ENCODE measurements around the gene DCDC2. TPM values are rescaled to one million over a fixed set of nuclear protein-coding genes. Genes with fewer than 3 reads are reported as not detected.
"Not testable (repeated sequence)": the region's sequence is repeated elsewhere in the genome, so short reads cannot be mapped to it uniquely, and the experiment has no call there.

DCDC2 gene
- polyA plus RNA-seq = not detected

- DNase-seq = peak in 1 of 3 donors; percentile 1
- peaks cover 7 to 9% (median 8%) of the 10 kb centered on the region in 3 donors for H3K27me3 Mint-ChIP-seq (ENCODE audit: low read depth in 3 of 3)
- H3K27ac Mint-ChIP-seq = no peak within 1 kb of the TSS
- H3K4me1 Mint-ChIP-seq = peaks cover 17 to 18% of the 10 kb centered on the region in 2 donors
- peak within 1 kb of the TSS; percentile 39 to 72 (median 52) for H3K4me3 Mint-ChIP-seq
- no peaks in the 10 kb centered on the region for H3K9me3 Mint-ChIP-seq
- no peaks in the 10 kb centered on the region for H3K36me3 Mint-ChIP-seq
These were observed at the start of gene DCDC2 for GRCh38 chr6:24357336-24358218. TSS of gene DCDC2 (minus strand) at chr6:24358059. CDS start at chr6:24357750, 309 bp downstream.

- Mint-ChIP-seq H3K27me3 (ENCODE audit: low read depth in 3 of 3) (no peaks in the 10 kb centered on the region), H3K4me1 (peaks cover 25 to 38% of the 10 kb centered on the region in 2 donors), H3K4me3 (peak overlapping the region in 2 of 5 donors; percentile 29 to 47), H3K27ac (peak overlapping the region in 1 of 6 donors; percentile 6), H3K9me3 (no peaks in the 10 kb centered on the region), H3K36me3 (peaks cover 0 to 9% (median 8%) of the 10 kb centered on the region in 3 donors)
- DNase-seq = no peak
These were observed 47.4 kb upstream of the DCDC2 start for GRCh38 chr6:24405262-24405661.

- Mint-ChIP-seq H3K9me3 (no peaks in the 10 kb centered on the region), H3K27ac (peak overlapping the region; percentile 60 to 94 (median 88)), H3K4me1 (peaks cover 25 to 30% of the 10 kb centered on the region in 2 donors)
These were observed 45.6 kb upstream of the DCDC2 start for GRCh38 chr6:24403501-24403824.

GRCh38 chr6:24402697-24403500 is 45.0 kb upstream of the DCDC2 start, which contains the start of gene MRS2:
TSS of gene MRS2 (plus strand) at chr6:24402936. CDS start at chr6:24403047, 111 bp downstream.
- H3K9me3 Mint-ChIP-seq = no peaks in the 10 kb centered on the region
- H3K4me3 Mint-ChIP-seq = peak within 1 kb of the TSS; percentile 94 to 99 (median 96)
- peaks cover 0 to 8% (median 2%) of the 10 kb centered on the region in 3 donors for H3K27me3 Mint-ChIP-seq (ENCODE audit: low read depth in 3 of 3)
- DNase-seq = peak; percentile 68 to 76 (median 72)
- H3K36me3 Mint-ChIP-seq = peaks cover 0 to 7% (median 7%) of the 10 kb centered on the region in 3 donors
- H3K27ac Mint-ChIP-seq = peak within 1 kb of the TSS; percentile 60 to 94 (median 88)
- H3K4me1 Mint-ChIP-seq = peaks cover 25 to 30% of the 10 kb centered on the region in 2 donors

More at GRCh38 chr6:24403501-24403824, 45.6 kb upstream of the DCDC2 start:
- peaks cover 0 to 8% (median 2%) of the 10 kb centered on the region in 3 donors for H3K27me3 Mint-ChIP-seq (ENCODE audit: low read depth in 3 of 3)
- DNase-seq = no peak
- peaks cover 0 to 7% (median 7%) of the 10 kb centered on the region in 3 donors for H3K36me3 Mint-ChIP-seq
- H3K4me3 Mint-ChIP-seq = peak overlapping the region; percentile 94 to 99 (median 96)

- DNase-seq = no peak
- H3K36me3 Mint-ChIP-seq = peaks cover 0 to 7% (median 7%) of the 10 kb centered on the region in 3 donors
- no peaks in the 10 kb centered on the region for H3K9me3 Mint-ChIP-seq
- peak overlapping the region in 1 of 5 donors; percentile 10 for H3K4me3 Mint-ChIP-seq
- H3K27me3 Mint-ChIP-seq (ENCODE audit: low read depth in 3 of 3) = peaks cover 0 to 15% (median 13%) of the 10 kb centered on the region in 3 donors
- H3K4me1 Mint-ChIP-seq = peaks cover 25 to 30% of the 10 kb centered on the region in 2 donors
- H3K27ac Mint-ChIP-seq = no peak overlapping the region
These were observed 43.6 kb upstream of the DCDC2 start for GRCh38 chr6:24401458-24401857.

- not testable (repeated sequence) for H3K27ac Mint-ChIP-seq, H3K4me3 Mint-ChIP-seq
- H3K27me3 Mint-ChIP-seq (ENCODE audit: low read depth in 3 of 3) = peaks cover 2 to 21% (median 15%) of the 10 kb centered on the region in 3 donors
These were observed 42.5 kb upstream of the DCDC2 start for GRCh38 chr6:24400045-24401039.

GRCh38 chr6:24397631-24398030 is 39.8 kb upstream of the DCDC2 start:
- Mint-ChIP-seq H3K4me3 (no peak overlapping the region), H3K4me1 (peaks cover 2 to 3% of the 10 kb centered on the region in 2 donors), H3K27ac (no peak overlapping the region), H3K27me3 (ENCODE audit: low read depth in 3 of 3) (peaks cover 2 to 21% (median 15%) of the 10 kb centered on the region in 3 donors), H3K36me3 (peaks cover 0 to 3% (median 0%) of the 10 kb centered on the region in 3 donors), H3K9me3 (no peaks in the 10 kb centered on the region)
- DNase-seq = no peak

More at GRCh38 chr6:24400045-24401039, 42.5 kb upstream of the DCDC2 start:
- H3K4me1 Mint-ChIP-seq = peaks cover 23 to 28% of the 10 kb centered on the region in 2 donors
- not testable (repeated sequence) for DNase-seq, H3K36me3 Mint-ChIP-seq, H3K9me3 Mint-ChIP-seq

GRCh38 chr6:24396824-24397223 is 39.0 kb upstream of the DCDC2 start:
- H3K27ac Mint-ChIP-seq = no peak overlapping the region
- H3K4me1 Mint-ChIP-seq = no peaks in the 10 kb centered on the region
- H3K27me3 Mint-ChIP-seq (ENCODE audit: low read depth in 3 of 3) = peaks cover 2 to 21% (median 15%) of the 10 kb centered on the region in 3 donors
- H3K36me3 Mint-ChIP-seq = peaks cover 0 to 3% (median 0%) of the 10 kb centered on the region in 3 donors
- H3K4me3 Mint-ChIP-seq = no peak overlapping the region
- H3K9me3 Mint-ChIP-seq = no peaks in the 10 kb centered on the region
- no peak for DNase-seq

GRCh38 chr6:24394780-24395437 is 37.0 kb upstream of the DCDC2 start:
- H3K4me3 Mint-ChIP-seq = no peak overlapping the region
- peaks cover 0 to 3% (median 0%) of the 10 kb centered on the region in 3 donors for H3K36me3 Mint-ChIP-seq
- no peaks in the 10 kb centered on the region for H3K9me3 Mint-ChIP-seq
- no peak for DNase-seq
- H3K27ac Mint-ChIP-seq = no peak overlapping the region
- no peaks in the 10 kb centered on the region for H3K4me1 Mint-ChIP-seq
- H3K27me3 Mint-ChIP-seq (ENCODE audit: low read depth in 3 of 3) = peaks cover 2 to 24% (median 15%) of the 10 kb centered on the region in 3 donors

GRCh38 chr6:24394061-24394779 is 36.4 kb upstream of the DCDC2 start:
- H3K9me3 Mint-ChIP-seq = no peaks in the 10 kb centered on the region

GRCh38 chr6:24391756-24392405 is 34.0 kb upstream of the DCDC2 start:
- Mint-ChIP-seq H3K4me3 (no peak overlapping the region), H3K9me3 (no peaks in the 10 kb centered on the region), H3K4me1 (no peaks in the 10 kb centered on the region), H3K36me3 (no peaks in the 10 kb centered on the region), H3K27ac (no peak overlapping the region), H3K27me3 (ENCODE audit: low read depth in 3 of 3) (peaks cover 2 to 16% (median 5%) of the 10 kb centered on the region in 3 donors)
- DNase-seq = no peak

More at GRCh38 chr6:24394061-24394779, 36.4 kb upstream of the DCDC2 start:
- Mint-ChIP-seq H3K27me3 (ENCODE audit: low read depth in 3 of 3) (peaks cover 2 to 23% (median 10%) of the 10 kb centered on the region in 3 donors), H3K36me3 (no peaks in the 10 kb centered on the region), H3K4me1 (no peaks in the 10 kb centered on the region), H3K4me3 (no peak overlapping the region), H3K27ac (no peak overlapping the region)
- DNase-seq = no peak
